H1 (cell line): ENCODE data around the gene ALOX5. TPM values are rescaled to one million over a fixed set of nuclear protein-coding genes. Genes with fewer than 3 reads are reported as not detected.

Source experiments
- CTCF ChIA-PET: fragments of 300-600 bp; sonication (Branson Sonifier 250); formaldehyde crosslinking; loops from one replicate; lab custom pipeline; 2021; ENCODE audit not compliant: partially characterized antibody; lab: Charles Lee
- POLR2A ChIA-PET: fragments of 300-600 bp; sonication (Branson Sonifier 250); formaldehyde crosslinking; loops from one replicate; lab custom pipeline; 2021; ENCODE audit warnings: inconsistent platforms; ENCODE audit not compliant: partially characterized antibody; lab: Charles Lee
- DNase-seq, 2 experiments: peaks; one replicate each; pipeline versions ENCODE4 v3.0.0 to v3.0.0-alpha.2; 2010 to 2022; ENCODE audit warnings: low spot score in 2 of 2, low read depth in 1 of 2, mixed read lengths in 1 of 2
- FAIRE-seq: peaks from 2 replicates; lab custom pipeline; 2011; peaks lifted over from hg19 to GRCh38; lab: Jason Lieb, UNC
- H2AFZ ChIP-seq: 2 replicates; pipeline ENCODE4 v1.8.1; 2012; ENCODE audit warnings: low read length, inconsistent platforms
- H2AK5ac ChIP-seq: 2 replicates; pipeline ENCODE4 v1.6.1; 2013; ENCODE audit warnings: low read depth, low read length
- H2BK120ac ChIP-seq: replicated peaks from 2 replicates; pipeline ENCODE3; 2013; ENCODE audit warnings: low read depth, low read length, inconsistent platforms
- H2BK12ac ChIP-seq: 2 replicates; pipeline ENCODE4 v1.6.1; 2013; ENCODE audit warnings: low read depth, low read length
- H2BK15ac ChIP-seq: 2 replicates; pipeline ENCODE4 v1.6.1; 2013; ENCODE audit warnings: low read length
- H2BK20ac ChIP-seq: 2 replicates; pipeline ENCODE4 v1.6.1; 2013; ENCODE audit warnings: low read length
- H2BK5ac ChIP-seq: 2 replicates; pipeline ENCODE4 v1.6.1; 2013; ENCODE audit warnings: low read depth, low read length
- H3K14ac ChIP-seq: 2 replicates; pipeline ENCODE4 v1.6.1; 2013; ENCODE audit warnings: inconsistent platforms; ENCODE audit not compliant: insufficient read length
- H3K18ac ChIP-seq: 2 replicates; pipeline ENCODE4 v1.6.1; 2013; ENCODE audit warnings: low read length; ENCODE audit errors: extremely low read depth
- H3K23ac ChIP-seq: 2 replicates; pipeline ENCODE4 v1.6.1; 2013; ENCODE audit warnings: inconsistent platforms; ENCODE audit not compliant: insufficient read length
- H3K23me2 ChIP-seq: 2 replicates; pipeline ENCODE4 v1.6.1; 2013; ENCODE audit warnings: low read depth, low read length
- H3K27ac ChIP-seq: 2 replicates; pipeline ENCODE4 v1.6.1; 2011; ENCODE audit warnings: low read depth, low read length, inconsistent platforms
- H3K27me3 ChIP-seq, 4 experiments: replicated peaks in 1 of 4; 1 replicate in 1 of 4; 2 replicates in 3 of 4; pipeline versions ENCODE4 v1.6.1 to v1.8.1; 2011 to 2013; ENCODE audit warnings: low read length in 3 of 4, mild to moderate bottlenecking in 3 of 4, inconsistent platforms in 2 of 4, mixed read lengths in 2 of 4, moderate library complexity in 1 of 4; ENCODE audit not compliant: control insufficient read depth in 3 of 4, insufficient read depth in 3 of 4; ENCODE audit errors: extremely low read depth in 1 of 4
- H3K36me3 ChIP-seq, 4 experiments: 2 replicates each; pipeline versions ENCODE4 v1.6.1 to v1.8.1; 2011 to 2013; ENCODE audit warnings: mild to moderate bottlenecking in 4 of 4, low read length in 3 of 4, moderate library complexity in 2 of 4, control low read depth in 1 of 4, inconsistent platforms in 1 of 4; ENCODE audit not compliant: insufficient read depth in 4 of 4, control insufficient read depth in 2 of 4
- H3K4ac ChIP-seq: replicated peaks from 2 replicates; pipeline ENCODE3; 2013; ENCODE audit warnings: low read length, low read depth, mixed read lengths, inconsistent platforms; ENCODE audit not compliant: insufficient read length
- H3K4me1 ChIP-seq, 4 experiments: replicated peaks in 1 of 4; 1 replicate in 1 of 4; 2 replicates in 3 of 4; pipeline versions ENCODE4 v1.6.1 to v1.8.1; 2011 to 2013; ENCODE audit warnings: low read length in 3 of 4, inconsistent platforms in 2 of 4, mixed read lengths in 1 of 4; ENCODE audit not compliant: insufficient read depth in 4 of 4, control insufficient read depth in 3 of 4
- H3K4me2 ChIP-seq, 2 experiments: 2 replicates each; pipeline versions ENCODE4 v1.6.1 to v1.8.1; 2011 to 2013; ENCODE audit warnings: low read depth in 2 of 2, low read length in 2 of 2, control low read depth in 1 of 2, inconsistent platforms in 1 of 2, mild to moderate bottlenecking in 1 of 2; ENCODE audit not compliant: insufficient read depth in 1 of 2
- H3K4me3 ChIP-seq, 4 experiments: fragments of 200-600, 300-600 bp in 1 of 4; sonication (generic), shearing (Covaris generic), sonication (Bioruptor Twin) in 1 of 4; 2 replicates each; pipeline versions ENCODE4 v1.5.1 to v1.8.1; 2011 to 2016; ENCODE audit warnings: low read length in 4 of 4, low read depth in 3 of 4, control low read depth in 2 of 4, inconsistent platforms in 2 of 4, mild to moderate bottlenecking in 2 of 4, mixed read lengths in 1 of 4, moderate library complexity in 1 of 4; ENCODE audit not compliant: insufficient read depth in 2 of 4; ENCODE audit errors: extremely low read depth in 1 of 4
- H3K56ac ChIP-seq: replicated peaks from 2 replicates; pipeline ENCODE3; 2013; ENCODE audit warnings: low read depth, mild to moderate bottlenecking, mixed read lengths, low read length, inconsistent platforms; ENCODE audit not compliant: insufficient read length
- H3K79me1 ChIP-seq: 2 replicates; pipeline ENCODE4 v1.6.1; 2013; ENCODE audit warnings: low read depth, low read length, control low read depth
- H3K79me2 ChIP-seq, 2 experiments: 2 replicates each; pipeline versions ENCODE4 v1.6.1 to v1.8.1; 2012 to 2013; ENCODE audit warnings: low read length in 2 of 2, mild to moderate bottlenecking in 2 of 2, inconsistent platforms in 1 of 2; ENCODE audit not compliant: insufficient read depth in 2 of 2, control insufficient read depth in 1 of 2
- H3K9ac ChIP-seq, 4 experiments: replicated peaks in 1 of 4; 1 replicate in 1 of 4; 2 replicates in 3 of 4; pipeline versions ENCODE4 v1.6.1 to v1.8.1; 2011 to 2013; ENCODE audit warnings: low read depth in 3 of 4, low read length in 3 of 4, control low read depth in 2 of 4, mild to moderate bottlenecking in 2 of 4, moderate library complexity in 2 of 4, inconsistent platforms in 1 of 4; ENCODE audit errors: extremely low read depth in 1 of 4
- H3K9me3 ChIP-seq, 2 experiments: 2 replicates each; pipeline versions ENCODE4 v1.6.1 to v1.8.1; 2012 to 2013; ENCODE audit warnings: mild to moderate bottlenecking in 2 of 2, moderate library complexity in 2 of 2, control low read depth in 1 of 2, inconsistent platforms in 1 of 2, low read depth in 1 of 2, low read length in 1 of 2, mixed read lengths in 1 of 2; ENCODE audit not compliant: insufficient read depth in 2 of 2
- H4K20me1 ChIP-seq, 2 experiments: replicated peaks in 1 of 2; 2 replicates each; pipeline versions ENCODE3 to v1.8.1; 2011 to 2013; ENCODE audit warnings: inconsistent platforms in 2 of 2, low read length in 2 of 2, mild to moderate bottlenecking in 1 of 2; ENCODE audit not compliant: insufficient read depth in 2 of 2, control insufficient read depth in 1 of 2
- H4K5ac ChIP-seq: 2 replicates; pipeline ENCODE4 v1.6.1; 2013; ENCODE audit warnings: low read length, low read depth, mixed read lengths, inconsistent platforms; ENCODE audit not compliant: insufficient read length
- H4K8ac ChIP-seq: 2 replicates; pipeline ENCODE4 v1.8.0; 2013; ENCODE audit warnings: mild to moderate bottlenecking, moderate library complexity, low read length, inconsistent platforms; ENCODE audit not compliant: insufficient read depth; ENCODE audit errors: extremely low read depth
- H4K91ac ChIP-seq: replicated peaks from 2 replicates; pipeline ENCODE3; 2013; ENCODE audit warnings: low read length, mixed read lengths, inconsistent platforms; ENCODE audit not compliant: insufficient read length
- KDM4A ChIP-seq: IDR thresholded peaks from one replicate; pipeline ENCODE4 v1.7.1; 2012; ENCODE audit warnings: low read depth, mild to moderate bottlenecking, moderate library complexity, low read length, inconsistent platforms; ENCODE audit not compliant: severe bottlenecking
- NRF1 ChIP-seq: IDR thresholded peaks from 2 replicates; pipeline ENCODE4 v1.6.1; 2011; ENCODE audit warnings: mild to moderate bottlenecking, low read depth, low read length, improper control_type of control experiment
- RAD21 ChIP-seq, 2 experiments: IDR thresholded peaks in 1 of 2; conservative IDR thresholded peaks in 1 of 2; 2 replicates each; pipeline ENCODE4 v1.6.1; 2011; ENCODE audit warnings: low read depth in 2 of 2, low read length in 2 of 2, improper control_type of control experiment in 1 of 2, inconsistent platforms in 1 of 2, mild to moderate bottlenecking in 1 of 2, moderate library complexity in 1 of 2
- SP1 ChIP-seq: IDR thresholded peaks from 2 replicates; pipeline ENCODE4 v1.6.1; 2011; ENCODE audit warnings: low read depth, low read length
- SP2 ChIP-seq: IDR thresholded peaks from 2 replicates; pipeline ENCODE4 v1.6.1; 2012; ENCODE audit warnings: mild to moderate bottlenecking, low read length, inconsistent platforms
- SUZ12 ChIP-seq: fragments of 200-600 bp; sonication (generic); IDR thresholded peaks from 2 replicates; pipeline ENCODE4 v1.6.1; 2012; ENCODE audit warnings: mild to moderate bottlenecking, inconsistent platforms, low read length, moderate library complexity, mixed read lengths
- YY1 ChIP-seq: IDR thresholded peaks from 2 replicates; pipeline ENCODE4 v1.6.1; 2011; ENCODE audit warnings: low read depth, mild to moderate bottlenecking, low read length
- WGBS, 2 experiments: shearing (Covaris generic) in 1 of 2; methylation state at CpG; one replicate each; pipeline versions ENCODE4 v1.1.6 to v1.1.7; 2013 to 2015; ENCODE audit warnings: low lambda C conversion rate in 2 of 2, mixed read lengths in 2 of 2, inconsistent platforms in 1 of 2, low coverage in 1 of 2, missing lambda C conversion rate in 1 of 2; ENCODE audit not compliant: insufficient replicate concordance in 2 of 2, insufficient coverage in 1 of 2, insufficient read length in 1 of 2; ENCODE audit errors: extremely low coverage in 1 of 2, missing lambda C conversion rate in 1 of 2; 5-methylcytosine and 5-hydroxymethylcytosine counted together
- polyA plus RNA-seq, 7 experiments: library from polyadenylated mRNA; depleted of rRNA in 3 of 7; stranded (reverse) in 5 of 7; unstranded in 2 of 7; fragments of >200 nt in 5 of 7; fragments of 200-250 nt in 2 of 7; gene quantifications; 1 replicate in 5 of 7; 2 replicates in 1 of 7; 4 replicates in 1 of 7; pipeline versions ENCODE4 v1.2.1 to v1.2.3, GENCODE V29; 2011 to 2013; ENCODE audit warnings: missing spikeins in 2 of 7, mixed read lengths in 2 of 7
- total RNA-seq: library from RNA; stranded (reverse); fragmentation: NEBNext Ultra II Directional; extraction: Animal tissue kit (Norgen Biotek cat#: 25700); gene quantifications from 2 replicates; pipeline ENCODE4 v1.2.1, GENCODE V29; 2021
- TF ChIP-seq, protein P1 (sequence below): IDR thresholded peaks from 2 replicates; pipeline ENCODE4 v1.6.1; 2012; ENCODE audit warnings: low read length, inconsistent platforms

ALOX5 gene
- total and polyA plus RNA-seq, 2 of the 8 experiments (the other 6 are each of a cell fraction or from before 2014, with no cell fraction given): 1.6 to 3.8 TPM

DNA sequence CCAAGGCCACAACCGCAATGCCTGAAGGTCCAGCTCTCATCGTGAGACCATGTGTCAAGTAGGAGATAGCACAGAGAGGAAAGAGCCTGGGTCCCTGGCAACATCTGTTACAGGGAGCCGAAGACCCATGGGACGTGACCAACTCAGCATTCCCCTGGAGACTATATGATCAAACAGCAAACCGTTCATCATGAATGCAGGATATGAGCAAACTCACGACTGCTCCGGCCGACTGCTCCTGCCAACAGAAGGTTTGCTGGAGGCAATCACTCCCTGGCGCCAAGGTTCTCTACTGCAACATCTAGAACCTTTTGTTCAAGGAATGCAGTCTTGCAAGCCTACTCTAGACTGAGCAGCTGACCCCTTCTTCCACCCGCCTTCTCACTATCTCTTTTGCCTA lies 114.3 kb downstream of the ALOX5 start:
- TF ChIP-seq SP2 (no peak), NRF1 (no peak), SUZ12 (no peak), SP1 (no peak), RAD21 (IDR thresholded peaks at IDR 0.05 in 1 of 2, conservative IDR thresholded peaks at IDR 0.05 in 1 of 2; ENCODE audit: low read depth in 2 of 2, low read length in 2 of 2) (no peak), YY1 (no peak), KDM4A (no peak)
- TF ChIP-seq, protein P1, sequence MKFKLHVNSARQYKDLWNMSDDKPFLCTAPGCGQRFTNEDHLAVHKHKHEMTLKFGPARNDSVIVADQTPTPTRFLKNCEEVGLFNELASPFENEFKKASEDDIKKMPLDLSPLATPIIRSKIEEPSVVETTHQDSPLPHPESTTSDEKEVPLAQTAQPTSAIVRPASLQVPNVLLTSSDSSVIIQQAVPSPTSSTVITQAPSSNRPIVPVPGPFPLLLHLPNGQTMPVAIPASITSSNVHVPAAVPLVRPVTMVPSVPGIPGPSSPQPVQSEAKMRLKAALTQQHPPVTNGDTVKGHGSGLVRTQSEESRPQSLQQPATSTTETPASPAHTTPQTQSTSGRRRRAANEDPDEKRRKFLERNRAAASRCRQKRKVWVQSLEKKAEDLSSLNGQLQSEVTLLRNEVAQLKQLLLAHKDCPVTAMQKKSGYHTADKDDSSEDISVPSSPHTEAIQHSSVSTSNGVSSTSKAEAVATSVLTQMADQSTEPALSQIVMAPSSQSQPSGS: no peak
- Histone ChIP-seq H2BK12ac (no peak overlapping the region), H3K79me1 (no peaks in the 10 kb centered on the region), H2BK120ac (no peak overlapping the region), H3K4ac (no peak overlapping the region), H3K9me3 (peaks cover 0 to 5% of the 10 kb centered on the region in 2 experiments; a peak in 1 of 4 replicates), H2AFZ (no peak overlapping the region), H2BK15ac (no peak overlapping the region), H4K91ac (no peak overlapping the region), H3K23ac (no peak overlapping the region), H3K9ac (no peak overlapping the region), H3K4me3 (no peak overlapping the region), H3K36me3 (peaks cover 0 to 4% (median under 1%) of the 10 kb centered on the region in 4 experiments; a peak in 2 of 8 replicates), H3K79me2 (no peaks in the 10 kb centered on the region), H4K8ac (no peak overlapping the region), H4K20me1 (peaks cover 0 to 1% of the 10 kb centered on the region in 2 experiments), H2AK5ac (no peak overlapping the region), H2BK20ac (no peak overlapping the region), H3K27ac (no peak overlapping the region), H4K5ac (no peak overlapping the region), H3K27me3 (no peaks in the 10 kb centered on the region), H2BK5ac (no peak overlapping the region), H3K4me1 (no peaks in the 10 kb centered on the region), H3K14ac (no peak overlapping the region), H3K18ac (no peak overlapping the region), H3K56ac (no peak overlapping the region), H3K23me2 (no peaks in the 10 kb centered on the region), H3K4me2 (no peak overlapping the region)
- DNase-seq: no peak
- POLR2A ChIA-PET: interaction anchor here (0.6 kb wide), 1 partner anchor 278 kb away, joined by 3 read pairs; no protein-coding TSS in a partner anchor
- 95% methylated on average over 10 of the region's 10 CpGs; no CpG with 5 or more reads in 1 of the 2 experiments for WGBS, 2 experiments
- no peak for FAIRE-seq
- CTCF ChIA-PET: interaction anchor here (0.7 kb wide), 1 partner anchor 25 kb away, joined by 3 read pairs; no protein-coding TSS in a partner anchor
